ENCODE results near the gene SPP2.

- no peak for TF ChIP-seq EZH2 (IDR thresholded peaks at IDR 0.05; ENCODE audit: insufficient read depth, poor library complexity, severe bottlenecking)
- no peak for TF ChIP-seq EZH2phosphoT487 (IDR thresholded peaks at IDR 0.05; ENCODE audit: insufficient read depth, low read depth)
These were observed 48.9 kb upstream of the SPP2 start for GRCh38 chr2:234001380-234002160.

Measured in GM23248 (cell line).